Ishikawa (cell line): ENCODE data around the gene SPESP1.

Source experiments
- CEBPB ChIP-seq: IDR thresholded peaks from 2 replicates; pipeline ENCODE4 v1.6.1; 2012
- CREB1 ChIP-seq: IDR thresholded peaks from 2 replicates; pipeline ENCODE4 v1.6.1; 2012; ENCODE audit warnings: low read depth
- EGR1 ChIP-seq: IDR thresholded peaks from 2 replicates; pipeline ENCODE4 v1.6.1; 2012
- EP300 ChIP-seq: IDR thresholded peaks from 2 replicates; pipeline ENCODE4 v1.6.1; 2012; ENCODE audit warnings: borderline replicate concordance
- FOXM1 ChIP-seq: IDR thresholded peaks from 2 replicates; pipeline ENCODE4 v1.6.1; 2012; ENCODE audit warnings: low read depth, borderline replicate concordance
- MAX ChIP-seq: IDR thresholded peaks from 2 replicates; pipeline ENCODE4 v1.6.1; 2012
- NFIC ChIP-seq: IDR thresholded peaks from 2 replicates; pipeline ENCODE4 v1.6.1; 2012
- RAD21 ChIP-seq: IDR thresholded peaks from 2 replicates; pipeline ENCODE4 v1.6.1; 2012; ENCODE audit warnings: low read depth
- REST ChIP-seq: IDR thresholded peaks from 2 replicates; pipeline ENCODE4 v1.6.1; 2012; ENCODE audit warnings: low read depth, mild to moderate bottlenecking
- TAF1 ChIP-seq: IDR thresholded peaks from 2 replicates; pipeline ENCODE4 v1.6.1; 2012; ENCODE audit warnings: low read depth, mild to moderate bottlenecking
- TEAD4 ChIP-seq: IDR thresholded peaks from 2 replicates; pipeline ENCODE4 v1.6.1; 2012
- YY1 ChIP-seq: IDR thresholded peaks from 2 replicates; pipeline ENCODE4 v1.6.1; 2012; ENCODE audit warnings: low read depth
- ZBTB7A ChIP-seq: IDR thresholded peaks from 2 replicates; pipeline ENCODE4 v1.6.1; 2012; ENCODE audit warnings: low read depth
- TF ChIP-seq, protein P1 (sequence below): IDR thresholded peaks from 2 replicates; pipeline ENCODE4 v1.6.1; 2012

GRCh38 chr15:68907396-68907923 lies 22.9 kb upstream of the SPESP1 start:
- no peak for TF ChIP-seq MAX
- no peak for TF ChIP-seq YY1
- TF ChIP-seq TAF1, result no peak
- TF ChIP-seq EP300, result no peak
- TF ChIP-seq EGR1, result no peak
- TF ChIP-seq, protein P1, sequence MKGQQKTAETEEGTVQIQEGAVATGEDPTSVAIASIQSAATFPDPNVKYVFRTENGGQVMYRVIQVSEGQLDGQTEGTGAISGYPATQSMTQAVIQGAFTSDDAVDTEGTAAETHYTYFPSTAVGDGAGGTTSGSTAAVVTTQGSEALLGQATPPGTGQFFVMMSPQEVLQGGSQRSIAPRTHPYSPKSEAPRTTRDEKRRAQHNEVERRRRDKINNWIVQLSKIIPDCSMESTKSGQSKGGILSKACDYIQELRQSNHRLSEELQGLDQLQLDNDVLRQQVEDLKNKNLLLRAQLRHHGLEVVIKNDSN, result no peak
- TF ChIP-seq FOXM1, result no peak
- no peak for TF ChIP-seq TEAD4
- no peak for TF ChIP-seq ZBTB7A
- TF ChIP-seq REST, result no peak
- no peak for TF ChIP-seq CEBPB
- TF ChIP-seq RAD21, result no peak
- no peak for TF ChIP-seq CREB1
- TF ChIP-seq NFIC, result no peak
